DMS153 (cell line): Measurements from ENCODE around the gene TMEM19.

ENCODE experiments used
- DNase-seq: peaks from one replicate; lab custom pipeline; 2025; lab: John Stamatoyannopoulos, UW

TMEM19 gene

DNA sequence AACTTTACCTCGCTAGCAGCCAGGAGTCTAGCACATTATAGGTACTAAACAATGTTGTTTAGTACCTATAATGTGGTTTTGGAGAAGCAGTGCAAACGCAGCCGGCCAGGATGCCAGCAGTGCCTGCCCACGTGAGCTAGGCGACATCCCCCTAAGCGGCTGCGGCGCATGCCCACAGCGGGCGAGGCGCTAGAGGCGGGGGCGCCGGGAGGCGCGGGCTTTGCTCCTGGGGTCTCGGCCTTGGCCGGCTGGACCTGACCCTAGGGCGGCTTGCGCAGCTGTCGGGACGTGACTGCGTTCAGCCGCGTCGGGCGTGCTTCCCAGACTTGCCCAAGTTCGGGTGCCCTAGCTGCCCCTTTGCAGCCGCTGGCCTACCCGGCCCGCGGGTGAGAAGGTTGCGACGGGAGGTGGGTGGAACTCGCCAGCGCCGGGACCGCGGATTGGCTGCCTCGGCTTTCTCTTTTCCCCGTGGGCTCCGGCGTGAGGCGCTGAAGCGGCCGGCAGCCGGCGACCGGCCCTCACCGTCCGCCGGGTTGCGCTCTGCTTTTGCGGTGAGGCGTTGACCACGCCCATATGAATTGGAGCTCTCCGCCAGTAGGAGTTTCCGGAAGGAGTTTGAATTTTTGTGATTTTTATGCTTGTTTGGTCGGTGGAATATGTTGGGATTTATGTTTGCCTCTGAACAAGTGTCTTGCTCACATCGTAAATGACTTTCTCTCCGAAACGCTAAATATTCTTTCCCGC, at the start of gene TMEM19:
Gene TMEM19, plus strand, starts transcription at position 169 of the 744 bp plus-strand sequence. CDS start 599 bp downstream, outside the sequence.
- DNase-seq: peak; percentile 77

GRCh38 chr12:71636704-71637115, 49.2 kb upstream of the TMEM19 start:
- peak; percentile 2 for DNase-seq

DNA sequence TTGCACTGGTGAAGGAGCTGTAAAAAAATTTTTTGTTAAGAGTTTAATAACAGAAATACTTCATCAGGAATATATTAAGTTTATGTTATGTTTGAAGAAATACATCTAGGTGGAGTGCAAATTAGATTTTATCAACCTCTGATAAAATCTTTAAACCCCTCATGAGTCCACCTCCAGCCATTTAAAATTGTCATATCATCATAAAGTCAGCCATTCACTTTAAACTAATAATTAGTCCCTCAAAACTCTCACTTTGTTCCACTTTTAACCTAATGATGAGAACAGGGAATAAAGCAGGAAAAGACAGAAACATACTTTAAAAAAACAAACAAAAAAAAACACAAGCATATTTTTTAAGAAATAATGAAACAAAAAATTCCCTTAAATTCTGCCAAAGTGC, 47.4 kb upstream of the TMEM19 start:
- DNase-seq: no peak

GRCh38 chr12:71639341-71639760, 46.5 kb upstream of the TMEM19 start:
- no peak for DNase-seq

DNA sequence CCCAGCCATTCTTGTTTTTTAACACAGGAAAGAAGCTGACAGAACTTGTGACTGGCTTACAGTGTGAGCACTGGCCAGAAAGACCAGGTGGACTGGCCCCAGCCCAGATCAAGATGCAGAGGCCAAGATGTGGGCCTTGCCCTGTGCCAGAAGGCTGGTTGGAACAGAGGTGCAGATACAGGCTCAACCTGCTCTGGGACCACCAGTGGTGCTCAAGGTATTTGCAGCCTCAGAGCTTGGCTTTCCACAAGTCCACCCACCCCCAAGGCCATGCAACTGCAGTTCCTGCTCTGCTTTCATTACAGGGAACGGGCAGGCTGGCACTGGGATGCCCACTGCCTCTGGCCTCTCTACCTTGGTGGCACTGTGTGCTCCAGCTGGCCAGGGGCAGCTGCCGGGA, 45.6 kb upstream of the TMEM19 start:
- DNase-seq: no peak

GRCh38 chr12:71641390-71641789, 44.5 kb upstream of the TMEM19 start:
- no peak for DNase-seq

DNA sequence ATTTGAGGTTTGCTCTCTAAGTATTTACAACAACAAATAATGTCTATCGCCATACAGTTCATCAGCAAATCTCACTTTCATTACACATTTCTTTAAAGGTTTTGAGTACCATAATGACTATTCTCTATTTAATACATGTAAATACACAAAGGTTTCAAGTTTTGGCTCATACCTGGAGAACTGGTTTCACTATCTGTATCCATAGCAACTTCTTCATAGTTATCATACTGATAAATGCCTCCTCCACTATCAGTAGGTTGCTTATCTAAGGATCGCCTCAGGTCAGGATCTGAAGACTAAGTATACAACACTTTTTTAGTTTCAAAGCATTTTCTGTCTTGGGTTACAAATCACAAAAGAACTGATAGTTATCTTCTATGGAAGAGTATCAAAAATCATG, 43.6 kb upstream of the TMEM19 start:
- DNase-seq: no peak

DNA sequence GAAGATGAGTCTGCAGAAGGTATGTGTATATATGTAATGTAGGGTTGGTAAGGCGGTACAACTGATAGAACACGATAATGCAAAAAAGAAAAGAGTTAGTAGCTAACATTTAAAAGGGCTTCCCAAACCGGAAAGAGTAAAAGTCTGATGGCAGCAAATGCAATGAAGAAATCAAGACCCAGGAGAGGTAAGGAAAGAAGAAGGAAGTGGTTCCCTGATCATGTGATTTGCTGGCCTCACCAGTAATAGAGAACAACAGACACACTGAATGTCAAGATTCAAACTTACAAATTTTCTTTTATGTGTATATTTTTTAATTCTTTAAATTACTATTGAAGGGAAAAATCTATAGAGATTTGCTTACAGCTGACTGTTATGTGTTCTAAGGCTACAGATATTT, 40.6 kb upstream of the TMEM19 start:
- DNase-seq: no peak

- no peak for DNase-seq
Observed at GRCh38 chr12:71646512-71646911, 39.4 kb upstream of the TMEM19 start.

- no peak for DNase-seq
Observed at GRCh38 chr12:71648537-71648936, 37.3 kb upstream of the TMEM19 start.

GRCh38 chr12:71649401-71649800, 36.5 kb upstream of the TMEM19 start:
- DNase-seq: no peak

GRCh38 chr12:71652656-71653055, 33.2 kb upstream of the TMEM19 start:
- DNase-seq: no peak

GRCh38 chr12:71653137-71653536, 32.7 kb upstream of the TMEM19 start:
- no peak for DNase-seq

DNA sequence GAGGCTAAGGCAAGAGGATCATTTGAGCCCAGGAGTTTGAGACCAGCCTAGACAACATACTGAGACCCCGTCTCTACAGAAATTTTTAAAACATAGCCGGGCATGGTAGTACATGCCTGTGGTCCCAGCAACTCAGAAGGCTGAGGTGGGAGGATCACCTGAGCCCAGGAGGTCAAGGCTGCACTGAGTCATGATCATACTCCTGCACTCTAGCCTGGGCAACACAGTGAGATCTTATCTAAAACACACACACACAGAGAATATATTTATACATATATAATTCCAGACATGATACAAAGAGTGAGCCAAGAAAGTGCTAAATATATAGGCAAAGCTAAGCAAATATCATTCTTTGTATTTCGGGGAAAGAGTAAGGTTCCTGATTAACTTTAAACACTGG, 31.7 kb upstream of the TMEM19 start:
- no peak for DNase-seq

GRCh38 chr12:71655495-71655894, 30.4 kb upstream of the TMEM19 start:
- DNase-seq: no peak

GRCh38 chr12:71655907-71656306, 30.0 kb upstream of the TMEM19 start:
- no peak for DNase-seq

GRCh38 chr12:71656740-71657139, 29.1 kb upstream of the TMEM19 start:
- no peak for DNase-seq

DNA sequence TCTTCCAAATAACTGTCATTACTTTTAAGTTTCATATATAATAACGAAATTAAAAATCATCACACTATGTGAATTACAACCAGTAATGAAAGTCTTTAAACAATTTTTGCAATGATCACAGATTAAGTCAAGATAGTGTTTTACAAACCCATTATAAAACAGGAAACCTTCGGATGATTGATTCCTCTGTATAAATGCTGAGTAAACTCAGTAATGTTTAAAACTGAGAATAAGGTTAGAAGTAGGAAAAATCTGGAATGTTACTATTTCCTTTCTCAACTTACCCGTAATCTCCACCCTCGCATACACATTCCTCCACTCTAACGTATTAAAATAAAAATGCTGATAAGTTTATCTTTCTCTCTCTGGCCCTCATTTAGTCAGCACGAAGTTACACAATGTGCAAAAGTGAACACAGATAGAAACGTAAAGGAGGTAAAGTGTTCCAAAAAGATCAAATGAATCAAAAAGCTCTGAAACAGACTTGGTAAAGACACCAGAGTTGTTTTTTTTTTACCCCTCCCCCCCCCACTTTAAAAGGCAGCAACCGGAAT, 23.8 kb upstream of the TMEM19 start:
- DNase-seq: no peak

- no peak for DNase-seq
Observed at GRCh38 chr12:71662849-71663560, 22.9 kb upstream of the TMEM19 start.

- peak; percentile 99 for DNase-seq
Observed at GRCh38 chr12:71663561-71664410, 22.1 kb upstream of the TMEM19 start, which contains the start of the genes THAP2 and ZFC3H1. TSS of gene THAP2 (plus strand) at chr12:71664301. CDS start at chr12:71664510, 209 bp downstream. TSS of gene ZFC3H1 (minus strand) at chr12:71663848. CDS start at chr12:71663610, 238 bp downstream.

- no peak for DNase-seq
Observed at GRCh38 chr12:71664411-71665089, 21.3 kb upstream of the TMEM19 start.
